ENCODE results near the gene TRIP6.

- no peak for TF ChIP-seq CTCF (tag by site-specific recombination; IDR thresholded peaks at IDR 0.05)
- no peak for TF ChIP-seq ZBTB26 (tag by site-specific recombination; optimal IDR thresholded peaks at IDR 0.05)
- no peak for TF ChIP-seq ZNF561 (tag by site-specific recombination; IDR thresholded peaks at IDR 0.05; ENCODE audit: borderline replicate concordance)
- TF ChIP-seq ZNF416 (tag by site-specific recombination; IDR thresholded peaks at IDR 0.05): no peak
- no peak for TF ChIP-seq ZBTB44 (tag by site-specific recombination; IDR thresholded peaks at IDR 0.05)
- no peak for TF ChIP-seq ZNF629 (tag by site-specific recombination; IDR thresholded peaks at IDR 0.05)
- TF ChIP-seq ZNF791 (tag by site-specific recombination; IDR thresholded peaks at IDR 0.05): no peak
These were observed 33.8 kb downstream of the TRIP6 start for GRCh38 chr7:100900978-100901377.
